Liver (tissue), 9 donors: ENCODE measurements around the gene CARMIL1. TPM values are rescaled to one million over a fixed set of nuclear protein-coding genes. Genes with fewer than 3 reads are reported as not detected.

ENCODE experiments used
- DNase-seq: peaks from one replicate; pipeline ENCODE4 v3.0.0-alpha.2; 2017; ENCODE audit warnings: low spot score
- H3K27ac ChIP-seq, 2 donors: one replicate each; pipeline ENCODE4 v1.7.0; 2013; ENCODE audit warnings: inconsistent platforms in 2 of 2, low read length in 2 of 2, control low read depth in 1 of 2, low read depth in 1 of 2, mild to moderate bottlenecking in 1 of 2
- H3K27me3 ChIP-seq, 4 donors: one replicate each; pipeline versions ENCODE4 v1.6.1 to v1.7.0; 2013; ENCODE audit warnings: low read length in 3 of 4, inconsistent platforms in 1 of 4, mild to moderate bottlenecking in 1 of 4, moderate library complexity in 1 of 4; ENCODE audit not compliant: control insufficient read depth in 4 of 4, insufficient read depth in 4 of 4
- H3K36me3 ChIP-seq, 4 donors: one replicate each; pipeline versions ENCODE4 v1.6.1 to v1.7.0; 2013; ENCODE audit warnings: low read length in 3 of 4, mild to moderate bottlenecking in 3 of 4, low read depth in 1 of 4, moderate library complexity in 1 of 4; ENCODE audit not compliant: control insufficient read depth in 4 of 4, insufficient read depth in 3 of 4
- H3K4me1 ChIP-seq, 4 donors: one replicate each; pipeline versions ENCODE4 v1.6.1 to v1.7.0; 2013; ENCODE audit warnings: low read length in 3 of 4, mild to moderate bottlenecking in 3 of 4, moderate library complexity in 1 of 4; ENCODE audit not compliant: control insufficient read depth in 4 of 4, insufficient read depth in 4 of 4
- H3K4me3 ChIP-seq, 3 donors: one replicate each; pipeline versions ENCODE4 v1.6.1 to v1.7.0; 2013; ENCODE audit warnings: low read length in 3 of 3, control low read depth in 1 of 3, low read depth in 1 of 3, mild to moderate bottlenecking in 1 of 3
- H3K9ac ChIP-seq, 2 donors: one replicate each; pipeline ENCODE4 v1.7.0; 2013; ENCODE audit warnings: low read length in 2 of 2, mild to moderate bottlenecking in 2 of 2, moderate library complexity in 2 of 2, control low read depth in 1 of 2, low read depth in 1 of 2
- H3K9me3 ChIP-seq, 4 donors: one replicate each; pipeline versions ENCODE4 v1.6.1 to v1.7.0; 2013; ENCODE audit warnings: low read length in 3 of 4; ENCODE audit not compliant: control insufficient read depth in 4 of 4
- EGR1 ChIP-seq, 2 donors: IDR thresholded peaks; 2 replicates each; pipeline ENCODE4 v1.6.1; 2016 to 2018; ENCODE audit warnings: antibody characterized with exemption in 2 of 2, low read depth in 2 of 2
- FOXA1 ChIP-seq: IDR thresholded peaks from 2 replicates; pipeline ENCODE4 v1.6.1; 2016; ENCODE audit warnings: antibody characterized with exemption
- FOXA2 ChIP-seq: IDR thresholded peaks from 2 replicates; pipeline ENCODE4 v1.6.1; 2016; ENCODE audit warnings: antibody characterized with exemption
- GABPA ChIP-seq, 2 donors: IDR thresholded peaks in 1 of 2; conservative IDR thresholded peaks in 1 of 2; 2 replicates each; pipeline ENCODE4 v1.6.1; 2016; ENCODE audit warnings: antibody characterized with exemption in 2 of 2, mild to moderate bottlenecking in 1 of 2, moderate library complexity in 1 of 2
- HNF4A ChIP-seq, 2 donors: conservative IDR thresholded peaks; 2 replicates each; pipeline ENCODE4 v1.6.1; 2016; ENCODE audit warnings: antibody characterized with exemption in 2 of 2, mild to moderate bottlenecking in 2 of 2
- HNF4G ChIP-seq: IDR thresholded peaks from 2 replicates; pipeline ENCODE4 v1.6.1; 2016; ENCODE audit warnings: antibody characterized with exemption
- JUND ChIP-seq, 2 donors: IDR thresholded peaks; 2 replicates each; pipeline ENCODE4 v1.6.1; 2016; ENCODE audit warnings: antibody characterized with exemption in 2 of 2
- NR2F2 ChIP-seq: IDR thresholded peaks from 2 replicates; pipeline ENCODE4 v1.6.1; 2016; ENCODE audit warnings: antibody characterized with exemption
- RAD21 ChIP-seq, 2 donors: IDR thresholded peaks; 2 replicates each; pipeline ENCODE4 v1.6.1; 2016; ENCODE audit warnings: antibody characterized with exemption in 2 of 2, mild to moderate bottlenecking in 2 of 2
- RXRA ChIP-seq, 2 donors: IDR thresholded peaks; 2 replicates each; pipeline ENCODE4 v1.6.1; 2017 to 2018; ENCODE audit warnings: antibody characterized with exemption in 2 of 2, mild to moderate bottlenecking in 1 of 2
- SP1 ChIP-seq: IDR thresholded peaks from 2 replicates; pipeline ENCODE4 v1.6.1; 2018; ENCODE audit warnings: antibody characterized with exemption, mild to moderate bottlenecking
- TAF1 ChIP-seq: conservative IDR thresholded peaks from 2 replicates; pipeline ENCODE4 v1.6.1; 2016; ENCODE audit warnings: antibody characterized with exemption, mild to moderate bottlenecking
- YY1 ChIP-seq: IDR thresholded peaks from 2 replicates; pipeline ENCODE4 v1.6.1; 2016; ENCODE audit warnings: antibody characterized with exemption, mild to moderate bottlenecking
- WGBS: extraction: QIAGEN DNeasy Blood & Tissue Kit; methylation state at CpG from one replicate; pipeline ENCODE4 v1.1.7; 2013; 5-methylcytosine and 5-hydroxymethylcytosine counted together
- polyA plus RNA-seq, 2 donors: library from polyadenylated mRNA; stranded (reverse) in 1 of 2; unstranded in 1 of 2; fragments of 200-250 nt in 1 of 2; fragments of >200 nt in 1 of 2; fragmentation: Nextera tagmentation in 1 of 2; extraction: Ambion mirVana in 1 of 2; gene quantifications; one replicate each; pipeline versions ENCODE4 v1.2.1 to v1.2.3, GENCODE V29; 2013 to 2015
- total RNA-seq, 2 donors: library from RNA; depleted of rRNA; stranded (reverse); fragments of >200 nt; gene quantifications; one replicate each; pipeline ENCODE4 v1.2.3, GENCODE V29; 2014
- TF ChIP-seq, protein P1 (sequence below): IDR thresholded peaks from 2 replicates; pipeline ENCODE4 v1.6.1; 2016; ENCODE audit warnings: antibody characterized with exemption, mild to moderate bottlenecking
- TF ChIP-seq, protein P2 (sequence below): IDR thresholded peaks from 2 replicates; pipeline ENCODE4 v1.6.1; 2016; ENCODE audit warnings: antibody characterized with exemption
- TF ChIP-seq, protein P3 (sequence below): IDR thresholded peaks from 2 replicates; pipeline ENCODE4 v1.6.1; 2016; ENCODE audit warnings: antibody characterized with exemption
- TF ChIP-seq, protein P4 (sequence below): fragments of 150-350 bp; IDR thresholded peaks from 2 replicates; pipeline ENCODE4 v1.5.1; 2017; ENCODE audit warnings: improper control_type of control experiment, low read depth, low read length; ENCODE audit not compliant: missing input control
- donor health status: healthy.
- donor health status: healthy.
- donor health status: healthy.
- donor health status: healthy.
- donor health status: healthy.

The CARMIL1 gene
- total and polyA plus RNA-seq, 4 donors, result 1.4 to 9.5 (median 3.5) TPM

DNA sequence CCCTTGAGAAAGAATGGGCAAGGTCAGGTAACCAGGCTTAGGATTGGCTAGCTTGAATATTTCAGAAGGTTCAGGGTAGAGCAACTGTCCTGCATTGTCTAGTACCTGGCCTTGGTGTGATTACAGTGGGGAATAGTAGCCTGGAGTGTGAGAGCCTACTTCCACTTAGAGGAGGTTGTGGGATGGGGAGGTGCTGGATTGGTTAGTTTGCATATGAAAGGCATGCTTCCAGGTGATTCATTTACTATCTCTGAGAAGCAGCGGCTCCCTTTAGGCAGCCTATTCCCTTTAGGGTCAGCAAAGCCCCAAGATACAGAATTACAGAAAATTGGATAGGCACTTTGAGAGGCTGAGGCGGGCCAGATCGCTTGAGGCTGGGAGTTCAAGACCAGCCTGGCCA lies 347.8 kb downstream of the CARMIL1 start:
- no peaks in the 10 kb centered on the region for H3K27me3 ChIP-seq
- no peak overlapping the region for H3K9ac ChIP-seq
- TF ChIP-seq NR2F2 (no peak), RXRA (IDR thresholded peaks at IDR 0.05) (no peak), HNF4A (conservative IDR thresholded peaks at IDR 0.05) (no peak), SP1 (no peak), TAF1 (no peak)
- TF ChIP-seq, protein P1, sequence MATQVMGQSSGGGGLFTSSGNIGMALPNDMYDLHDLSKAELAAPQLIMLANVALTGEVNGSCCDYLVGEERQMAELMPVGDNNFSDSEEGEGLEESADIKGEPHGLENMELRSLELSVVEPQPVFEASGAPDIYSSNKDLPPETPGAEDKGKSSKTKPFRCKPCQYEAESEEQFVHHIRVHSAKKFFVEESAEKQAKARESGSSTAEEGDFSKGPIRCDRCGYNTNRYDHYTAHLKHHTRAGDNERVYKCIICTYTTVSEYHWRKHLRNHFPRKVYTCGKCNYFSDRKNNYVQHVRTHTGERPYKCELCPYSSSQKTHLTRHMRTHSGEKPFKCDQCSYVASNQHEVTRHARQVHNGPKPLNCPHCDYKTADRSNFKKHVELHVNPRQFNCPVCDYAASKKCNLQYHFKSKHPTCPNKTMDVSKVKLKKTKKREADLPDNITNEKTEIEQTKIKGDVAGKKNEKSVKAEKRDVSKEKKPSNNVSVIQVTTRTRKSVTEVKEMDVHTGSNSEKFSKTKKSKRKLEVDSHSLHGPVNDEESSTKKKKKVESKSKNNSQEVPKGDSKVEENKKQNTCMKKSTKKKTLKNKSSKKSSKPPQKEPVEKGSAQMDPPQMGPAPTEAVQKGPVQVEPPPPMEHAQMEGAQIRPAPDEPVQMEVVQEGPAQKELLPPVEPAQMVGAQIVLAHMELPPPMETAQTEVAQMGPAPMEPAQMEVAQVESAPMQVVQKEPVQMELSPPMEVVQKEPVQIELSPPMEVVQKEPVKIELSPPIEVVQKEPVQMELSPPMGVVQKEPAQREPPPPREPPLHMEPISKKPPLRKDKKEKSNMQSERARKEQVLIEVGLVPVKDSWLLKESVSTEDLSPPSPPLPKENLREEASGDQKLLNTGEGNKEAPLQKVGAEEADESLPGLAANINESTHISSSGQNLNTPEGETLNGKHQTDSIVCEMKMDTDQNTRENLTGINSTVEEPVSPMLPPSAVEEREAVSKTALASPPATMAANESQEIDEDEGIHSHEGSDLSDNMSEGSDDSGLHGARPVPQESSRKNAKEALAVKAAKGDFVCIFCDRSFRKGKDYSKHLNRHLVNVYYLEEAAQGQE, result no peak
- H3K9me3 ChIP-seq, result no peaks in the 10 kb centered on the region
- peaks cover 0 to 6% (median 0%) of the 10 kb centered on the region in 4 donors for H3K4me1 ChIP-seq
- WGBS, result 94% methylated on average over 3 of the region's 3 CpGs
- DNase-seq, result no peak
- H3K4me3 ChIP-seq, result no peak overlapping the region
- H3K36me3 ChIP-seq, result no peaks in the 10 kb centered on the region
- H3K27ac ChIP-seq, result no peak overlapping the region

DNA sequence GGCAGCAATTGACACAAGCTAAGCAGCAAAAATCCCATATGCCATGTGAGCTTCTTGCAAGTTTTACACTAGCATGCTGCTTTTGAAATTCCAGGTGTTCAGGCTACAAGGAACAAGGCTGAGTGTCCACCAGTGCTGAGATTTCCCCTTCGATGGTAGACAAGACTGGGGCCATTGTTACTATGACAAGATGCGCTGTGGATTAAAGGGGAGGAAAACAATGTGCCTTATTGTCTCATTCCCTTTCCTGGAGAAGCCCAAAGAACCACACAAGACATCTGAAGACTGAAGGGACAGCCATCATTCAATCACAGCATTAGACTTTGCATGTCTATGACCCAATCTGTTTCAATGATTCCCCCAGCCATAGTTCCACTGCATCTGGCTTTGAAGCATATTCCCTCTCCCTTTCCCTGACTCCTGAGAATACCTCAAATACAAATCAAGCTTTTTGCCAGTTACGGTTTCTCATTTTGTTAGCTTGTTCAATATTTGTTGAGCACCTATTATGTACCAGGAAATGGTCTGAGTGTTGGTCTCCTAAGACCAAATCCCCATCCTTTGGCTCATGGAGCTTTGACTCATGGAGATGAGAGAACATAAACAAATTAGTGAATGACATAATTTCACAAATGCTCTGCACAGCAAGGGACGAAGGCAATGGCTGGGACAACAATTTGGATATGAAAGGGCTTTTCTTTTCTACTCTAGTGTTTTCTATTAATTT lies 349.5 kb downstream of the CARMIL1 start:
- WGBS, result 78% methylated on average over 4 of the region's 4 CpGs

More for the DNA sequence above, 349.5 kb downstream of the CARMIL1 start:
- no peak overlapping the region for H3K9ac ChIP-seq
- DNase-seq, result no peak
- H3K27me3 ChIP-seq, result no peaks in the 10 kb centered on the region
- no peak overlapping the region for H3K27ac ChIP-seq
- TF ChIP-seq FOXA1, result no peak
- TF ChIP-seq SP1, result no peak
- TF ChIP-seq JUND (IDR thresholded peaks at IDR 0.05), result no peak
- TF ChIP-seq, protein P2, sequence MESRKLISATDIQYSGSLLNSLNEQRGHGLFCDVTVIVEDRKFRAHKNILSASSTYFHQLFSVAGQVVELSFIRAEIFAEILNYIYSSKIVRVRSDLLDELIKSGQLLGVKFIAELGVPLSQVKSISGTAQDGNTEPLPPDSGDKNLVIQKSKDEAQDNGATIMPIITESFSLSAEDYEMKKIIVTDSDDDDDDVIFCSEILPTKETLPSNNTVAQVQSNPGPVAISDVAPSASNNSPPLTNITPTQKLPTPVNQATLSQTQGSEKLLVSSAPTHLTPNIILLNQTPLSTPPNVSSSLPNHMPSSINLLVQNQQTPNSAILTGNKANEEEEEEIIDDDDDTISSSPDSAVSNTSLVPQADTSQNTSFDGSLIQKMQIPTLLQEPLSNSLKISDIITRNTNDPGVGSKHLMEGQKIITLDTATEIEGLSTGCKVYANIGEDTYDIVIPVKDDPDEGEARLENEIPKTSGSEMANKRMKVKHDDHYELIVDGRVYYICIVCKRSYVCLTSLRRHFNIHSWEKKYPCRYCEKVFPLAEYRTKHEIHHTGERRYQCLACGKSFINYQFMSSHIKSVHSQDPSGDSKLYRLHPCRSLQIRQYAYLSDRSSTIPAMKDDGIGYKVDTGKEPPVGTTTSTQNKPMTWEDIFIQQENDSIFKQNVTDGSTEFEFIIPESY, result no peak
- TF ChIP-seq HNF4G, result no peak
- TF ChIP-seq, protein P3, sequence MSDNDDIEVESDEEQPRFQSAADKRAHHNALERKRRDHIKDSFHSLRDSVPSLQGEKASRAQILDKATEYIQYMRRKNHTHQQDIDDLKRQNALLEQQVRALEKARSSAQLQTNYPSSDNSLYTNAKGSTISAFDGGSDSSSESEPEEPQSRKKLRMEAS, result no peak
- no peak for TF ChIP-seq RAD21 (IDR thresholded peaks at IDR 0.05)
- no peak for TF ChIP-seq FOXA2
- no peak for TF ChIP-seq RXRA (IDR thresholded peaks at IDR 0.05)
- no peak for TF ChIP-seq EGR1 (IDR thresholded peaks at IDR 0.05; ENCODE audit: low read depth in 2 of 2)
- no peak for TF ChIP-seq HNF4A (conservative IDR thresholded peaks at IDR 0.05)
- TF ChIP-seq, protein P1, result no peak
- no peak for TF ChIP-seq TAF1
- TF ChIP-seq GABPA (IDR thresholded peaks at IDR 0.05 in 1 of 2, conservative IDR thresholded peaks at IDR 0.05 in 1 of 2), result no peak
- TF ChIP-seq, protein P4, sequence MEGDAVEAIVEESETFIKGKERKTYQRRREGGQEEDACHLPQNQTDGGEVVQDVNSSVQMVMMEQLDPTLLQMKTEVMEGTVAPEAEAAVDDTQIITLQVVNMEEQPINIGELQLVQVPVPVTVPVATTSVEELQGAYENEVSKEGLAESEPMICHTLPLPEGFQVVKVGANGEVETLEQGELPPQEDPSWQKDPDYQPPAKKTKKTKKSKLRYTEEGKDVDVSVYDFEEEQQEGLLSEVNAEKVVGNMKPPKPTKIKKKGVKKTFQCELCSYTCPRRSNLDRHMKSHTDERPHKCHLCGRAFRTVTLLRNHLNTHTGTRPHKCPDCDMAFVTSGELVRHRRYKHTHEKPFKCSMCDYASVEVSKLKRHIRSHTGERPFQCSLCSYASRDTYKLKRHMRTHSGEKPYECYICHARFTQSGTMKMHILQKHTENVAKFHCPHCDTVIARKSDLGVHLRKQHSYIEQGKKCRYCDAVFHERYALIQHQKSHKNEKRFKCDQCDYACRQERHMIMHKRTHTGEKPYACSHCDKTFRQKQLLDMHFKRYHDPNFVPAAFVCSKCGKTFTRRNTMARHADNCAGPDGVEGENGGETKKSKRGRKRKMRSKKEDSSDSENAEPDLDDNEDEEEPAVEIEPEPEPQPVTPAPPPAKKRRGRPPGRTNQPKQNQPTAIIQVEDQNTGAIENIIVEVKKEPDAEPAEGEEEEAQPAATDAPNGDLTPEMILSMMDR, result no peak
- TF ChIP-seq YY1, result no peak
- H3K9me3 ChIP-seq, result no peaks in the 10 kb centered on the region
- H3K36me3 ChIP-seq, result no peaks in the 10 kb centered on the region
- no peak overlapping the region for H3K4me3 ChIP-seq
- H3K4me1 ChIP-seq, result peaks cover 0 to 6% (median 0%) of the 10 kb centered on the region in 4 donors
